Smooth muscle cell (in vitro differentiated cells): ENCODE results near the gene CLDN19. TPM values are rescaled to one million over a fixed set of nuclear protein-coding genes. Genes with fewer than 3 reads are reported as not detected.

Experiments
- DNase-seq: peaks from one replicate; lab custom pipeline; 2025; ENCODE audit not compliant: unreplicated experiment; lab: John Stamatoyannopoulos, UW
- H2AFZ ChIP-seq: fragments of 200-600 bp; sonication (generic); 2 replicates; pipeline ENCODE4 v1.6.0; 2016; ENCODE audit warnings: antibody characterized with exemption, low read depth, mild to moderate bottlenecking
- H3F3A ChIP-seq: fragments of 200-600 bp; sonication (generic); 2 replicates; pipeline ENCODE4 v1.6.0; 2017; ENCODE audit warnings: antibody characterized with exemption, low read depth
- H3K27ac ChIP-seq: fragments of 200-600 bp; sonication (generic); 2 replicates; pipeline ENCODE4 v1.5.1; 2016; ENCODE audit warnings: low read depth, mild to moderate bottlenecking
- H3K27me3 ChIP-seq: fragments of 200-600 bp; sonication (generic); 2 replicates; pipeline ENCODE4 v1.6.1; 2016; ENCODE audit warnings: low read depth, mild to moderate bottlenecking
- H3K36me3 ChIP-seq: fragments of 200-600 bp; sonication (generic); 2 replicates; pipeline ENCODE4 v1.5.1; 2016; ENCODE audit warnings: low read depth
- H3K4me1 ChIP-seq: fragments of 200-600 bp; sonication (generic); 2 replicates; pipeline ENCODE4 v1.5.1; 2016; ENCODE audit warnings: low read depth
- H3K4me2 ChIP-seq: fragments of 200-600 bp; sonication (generic); 2 replicates; pipeline ENCODE4 v1.6.0; 2016; ENCODE audit warnings: mild to moderate bottlenecking
- H3K4me3 ChIP-seq: fragments of 200-600 bp; sonication (generic); 2 replicates; pipeline ENCODE4 v1.5.1; 2016; ENCODE audit warnings: mild to moderate bottlenecking
- H3K79me2 ChIP-seq: fragments of 200-600 bp; sonication (generic); 2 replicates; pipeline ENCODE4 v1.6.0; 2016; ENCODE audit warnings: low read depth, mild to moderate bottlenecking
- H3K9ac ChIP-seq: fragments of 200-600 bp; sonication (generic); 2 replicates; pipeline ENCODE4 v1.6.0; 2016; ENCODE audit warnings: low read depth
- H3K9me3 ChIP-seq: fragments of 200-600 bp; sonication (generic); replicated peaks from 2 replicates; pipeline ENCODE4 v1.5.1; 2016; ENCODE audit warnings: low read depth
- H4K20me1 ChIP-seq: fragments of 200-600 bp; sonication (generic); 2 replicates; pipeline ENCODE4 v1.6.0; 2016; ENCODE audit warnings: low read depth
- WGBS: methylation state at CpG from one replicate; pipeline ENCODE4 v1.1.7; 2016; ENCODE audit warnings: low lambda C conversion rate; 5-methylcytosine and 5-hydroxymethylcytosine counted together
- polyA plus RNA-seq: library from polyadenylated mRNA; unstranded; fragments of >200 nt; fragmentation: Nextera tagmentation; extraction: Ambion mirVana; gene quantifications from 2 replicates; pipeline ENCODE4 v1.2.1, GENCODE V29; 2016
- total RNA-seq: library from RNA; depleted of rRNA; stranded (reverse); fragments of >200 nt; gene quantifications from 2 replicates; pipeline ENCODE4 v1.2.3, GENCODE V29; 2014
- TF ChIP-seq, protein P1 (sequence below): fragments of 200-600 bp; sonication (generic); IDR thresholded peaks from 2 replicates; pipeline ENCODE4 v1.5.1; 2017; ENCODE audit warnings: borderline replicate concordance, mild to moderate bottlenecking, antibody characterized with exemption; ENCODE audit not compliant: insufficient read depth, poor library complexity, severe bottlenecking

The CLDN19 gene
- total and polyA plus RNA-seq, 2 experiments from 2014 or later, result 0.67 to 2.4 TPM

DNA sequence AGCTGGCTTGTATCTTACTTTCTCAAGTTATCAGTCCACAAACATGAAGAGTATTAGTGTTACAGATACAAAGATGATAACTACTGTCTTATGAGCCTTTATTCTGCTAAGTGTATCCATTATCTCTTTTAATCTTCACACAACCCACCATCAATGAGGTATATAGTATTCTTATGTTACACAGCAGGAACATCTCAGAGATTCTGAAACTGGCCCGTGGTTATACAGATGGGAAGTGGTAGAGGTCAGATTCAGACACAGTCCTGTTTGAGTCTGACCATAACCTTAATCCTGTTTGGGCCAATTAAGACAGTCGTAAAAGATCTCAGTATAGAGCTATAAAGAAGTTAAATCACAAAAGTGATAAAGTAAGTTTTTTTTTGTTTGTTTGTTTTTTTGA is 39.7 kb upstream of the CLDN19 start:
- H3K9ac ChIP-seq, result no peak overlapping the region
- no peaks in the 10 kb centered on the region for H3K36me3 ChIP-seq
- H3K79me2 ChIP-seq, result no peaks in the 10 kb centered on the region
- H2AFZ ChIP-seq, result no peak overlapping the region
- no peak overlapping the region for H3K4me2 ChIP-seq
- H3F3A ChIP-seq, result no peaks in the 10 kb centered on the region
- WGBS, result 68% methylated on average over 2 of the region's 2 CpGs
- TF ChIP-seq, protein P1, sequence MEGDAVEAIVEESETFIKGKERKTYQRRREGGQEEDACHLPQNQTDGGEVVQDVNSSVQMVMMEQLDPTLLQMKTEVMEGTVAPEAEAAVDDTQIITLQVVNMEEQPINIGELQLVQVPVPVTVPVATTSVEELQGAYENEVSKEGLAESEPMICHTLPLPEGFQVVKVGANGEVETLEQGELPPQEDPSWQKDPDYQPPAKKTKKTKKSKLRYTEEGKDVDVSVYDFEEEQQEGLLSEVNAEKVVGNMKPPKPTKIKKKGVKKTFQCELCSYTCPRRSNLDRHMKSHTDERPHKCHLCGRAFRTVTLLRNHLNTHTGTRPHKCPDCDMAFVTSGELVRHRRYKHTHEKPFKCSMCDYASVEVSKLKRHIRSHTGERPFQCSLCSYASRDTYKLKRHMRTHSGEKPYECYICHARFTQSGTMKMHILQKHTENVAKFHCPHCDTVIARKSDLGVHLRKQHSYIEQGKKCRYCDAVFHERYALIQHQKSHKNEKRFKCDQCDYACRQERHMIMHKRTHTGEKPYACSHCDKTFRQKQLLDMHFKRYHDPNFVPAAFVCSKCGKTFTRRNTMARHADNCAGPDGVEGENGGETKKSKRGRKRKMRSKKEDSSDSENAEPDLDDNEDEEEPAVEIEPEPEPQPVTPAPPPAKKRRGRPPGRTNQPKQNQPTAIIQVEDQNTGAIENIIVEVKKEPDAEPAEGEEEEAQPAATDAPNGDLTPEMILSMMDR, result no peak
- H3K4me3 ChIP-seq, result no peak overlapping the region
- no peaks in the 10 kb centered on the region for H3K9me3 ChIP-seq
- peaks cover 9% of the 10 kb centered on the region for H4K20me1 ChIP-seq
- DNase-seq, result no peak
- no peak overlapping the region for H3K27ac ChIP-seq
- H3K27me3 ChIP-seq, result no peaks in the 10 kb centered on the region
- H3K4me1 ChIP-seq, result no peaks in the 10 kb centered on the region

DNA sequence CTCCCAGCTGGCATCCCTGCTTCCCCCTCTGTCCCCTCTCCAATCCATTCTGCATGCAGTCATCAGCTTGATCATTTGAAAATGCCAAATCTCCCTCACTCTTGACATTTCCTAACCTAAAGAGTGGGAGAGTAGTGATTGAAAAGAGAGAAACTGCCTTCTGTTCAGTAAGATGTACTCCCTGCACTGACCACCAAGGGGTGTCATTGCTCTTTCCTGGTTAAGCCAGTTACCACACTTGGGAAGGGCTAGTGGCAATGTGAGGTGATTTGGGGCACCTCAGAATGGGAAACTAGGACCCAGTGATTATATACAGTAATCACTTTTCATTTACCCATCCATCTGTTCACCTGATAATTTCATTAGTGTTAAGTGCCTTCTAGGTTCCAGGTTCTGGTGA is 37.8 kb upstream of the CLDN19 start:
- no peak for DNase-seq
- Histone ChIP-seq H3K36me3 (no peaks in the 10 kb centered on the region), H3K4me1 (no peaks in the 10 kb centered on the region), H3K4me2 (no peak overlapping the region), H3K9ac (no peak overlapping the region), H3K27me3 (no peaks in the 10 kb centered on the region), H3K27ac (no peak overlapping the region), H3K4me3 (no peak overlapping the region), H3K9me3 (no peaks in the 10 kb centered on the region), H3F3A (no peaks in the 10 kb centered on the region), H2AFZ (no peak overlapping the region), H3K79me2 (peaks cover 6% of the 10 kb centered on the region), H4K20me1 (peaks cover 22% of the 10 kb centered on the region)
- TF ChIP-seq, protein P1, result peak; percentile 52

DNA sequence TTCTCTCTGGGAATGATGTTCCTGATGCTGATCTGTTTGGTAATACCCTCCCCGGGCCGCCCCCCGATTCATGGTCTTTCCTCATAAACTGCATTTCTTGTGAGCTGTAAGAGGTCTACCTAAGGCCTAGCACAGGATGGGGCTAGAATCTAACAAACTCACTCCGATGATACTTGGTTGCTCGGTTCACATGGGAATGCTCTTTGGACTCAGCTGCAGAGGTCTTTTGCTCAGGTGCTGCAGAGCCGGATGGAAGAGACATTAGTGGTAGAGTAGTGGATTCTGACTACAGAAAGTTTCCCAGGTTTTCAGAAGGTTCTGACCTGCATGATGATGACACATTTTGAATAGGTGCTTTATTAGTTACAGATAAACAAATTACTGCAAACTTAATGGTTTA is 36.5 kb upstream of the CLDN19 start:
- H3K36me3 ChIP-seq, result no peaks in the 10 kb centered on the region
- WGBS, result 96% methylated on average over 6 of the region's 6 CpGs

More for the DNA sequence above, 36.5 kb upstream of the CLDN19 start:
- DNase-seq, result no peak
- Histone ChIP-seq H4K20me1 (peaks cover 34% of the 10 kb centered on the region), H3K9ac (no peak overlapping the region), H3K27ac (no peak overlapping the region), H3K4me3 (no peak overlapping the region), H3K4me1 (no peaks in the 10 kb centered on the region), H2AFZ (no peak overlapping the region), H3F3A (no peaks in the 10 kb centered on the region), H3K4me2 (no peak overlapping the region), H3K27me3 (no peaks in the 10 kb centered on the region), H3K9me3 (no peaks in the 10 kb centered on the region), H3K79me2 (peaks cover 16% of the 10 kb centered on the region)
- TF ChIP-seq, protein P1, result no peak
